Measurements from ENCODE around the gene CALML6. TPM values are rescaled to one million over a fixed set of nuclear protein-coding genes. Genes with fewer than 3 reads are reported as not detected.
"Not testable (repeated sequence)": the region's sequence is repeated elsewhere in the genome, so short reads cannot be mapped to it uniquely, and the experiment has no call there.

Gene CALML6
- total and polyA plus RNA-seq, 4 donors = 0.30 to 1.5 (median 0.89) TPM

- WGBS (ENCODE audit: insufficient coverage) = 60% methylated on average over 1 of the region's 10 CpGs
- Histone ChIP-seq H3K36me3 (ENCODE audit: control insufficient read depth, insufficient read depth, low read length) (no peaks in the 10 kb centered on the region), H3K4me1 (ENCODE audit: control insufficient read depth, insufficient read depth, low read length) (no peaks in the 10 kb centered on the region), H3K4me3 (ENCODE audit: low read depth, low read length) (no peak overlapping the region), H3K27me3 (ENCODE audit: control insufficient read depth, insufficient read depth, low read length) (no peaks in the 10 kb centered on the region), H3K27ac (ENCODE audit: low read depth, low read length) (no peak overlapping the region), H3K9me3 (ENCODE audit: control insufficient read depth, insufficient read depth, low read length) (no peaks in the 10 kb centered on the region)
- DNase-seq (ENCODE audit: low read depth in 4 of 6, low spot score in 6 of 6) = no peak
Observed at GRCh38 chr1:1929102-1929638, 14.1 kb downstream of the CALML6 start.

GRCh38 chr1:1929639-1930545, 14.8 kb downstream of the CALML6 start:
- H3K27ac ChIP-seq (ENCODE audit: low read depth, low read length) = no peak overlapping the region
- no peaks in the 10 kb centered on the region for H3K36me3 ChIP-seq (ENCODE audit: control insufficient read depth, insufficient read depth, low read length)
- no peak for DNase-seq (ENCODE audit: low read depth in 4 of 6, low spot score in 6 of 6)
- no peaks in the 10 kb centered on the region for H3K4me1 ChIP-seq (ENCODE audit: control insufficient read depth, insufficient read depth, low read length)
- H3K27me3 ChIP-seq (ENCODE audit: control insufficient read depth, insufficient read depth, low read length) = no peaks in the 10 kb centered on the region
- WGBS (ENCODE audit: insufficient coverage) = 88% methylated on average over 33 of the region's 38 CpGs
- H3K4me3 ChIP-seq (ENCODE audit: low read depth, low read length) = no peak overlapping the region
- H3K9me3 ChIP-seq (ENCODE audit: control insufficient read depth, insufficient read depth, low read length) = no peaks in the 10 kb centered on the region

- not testable (repeated sequence) for H3K4me1 ChIP-seq (ENCODE audit: control insufficient read depth, insufficient read depth, low read length); H3K9me3 ChIP-seq (ENCODE audit: control insufficient read depth, insufficient read depth, low read length); DNase-seq (ENCODE audit: low read depth in 4 of 6, low spot score in 6 of 6); H3K36me3 ChIP-seq (ENCODE audit: control insufficient read depth, insufficient read depth, low read length); H3K27ac ChIP-seq (ENCODE audit: low read depth, low read length); H3K4me3 ChIP-seq (ENCODE audit: low read depth, low read length); H3K27me3 ChIP-seq (ENCODE audit: control insufficient read depth, insufficient read depth, low read length)
- WGBS (ENCODE audit: insufficient coverage) = 96% methylated on average over 19 of the region's 21 CpGs
Observed at GRCh38 chr1:1934848-1935247, 19.8 kb downstream of the CALML6 start.

- H3K4me1 ChIP-seq (ENCODE audit: control insufficient read depth, insufficient read depth, low read length) = no peaks in the 10 kb centered on the region
- H3K27me3 ChIP-seq (ENCODE audit: control insufficient read depth, insufficient read depth, low read length) = peaks cover 2% of the 10 kb centered on the region
- H3K9me3 ChIP-seq (ENCODE audit: control insufficient read depth, insufficient read depth, low read length) = no peaks in the 10 kb centered on the region
- 83% methylated on average over 15 of the region's 15 CpGs for WGBS (ENCODE audit: insufficient coverage)
- DNase-seq (ENCODE audit: low read depth in 4 of 6, low spot score in 6 of 6) = no peak
- H3K4me3 ChIP-seq (ENCODE audit: low read depth, low read length) = no peak overlapping the region
- H3K27ac ChIP-seq (ENCODE audit: low read depth, low read length) = no peak overlapping the region
- peaks cover 2% of the 10 kb centered on the region for H3K36me3 ChIP-seq (ENCODE audit: control insufficient read depth, insufficient read depth, low read length)
Observed at GRCh38 chr1:1937061-1937460, 22.0 kb downstream of the CALML6 start.

GRCh38 chr1:1937549-1938275, 22.7 kb downstream of the CALML6 start:
- Histone ChIP-seq H3K9me3 (ENCODE audit: control insufficient read depth, insufficient read depth, low read length) (no peaks in the 10 kb centered on the region), H3K27ac (ENCODE audit: low read depth, low read length) (no peak overlapping the region), H3K4me3 (ENCODE audit: low read depth, low read length) (no peak overlapping the region), H3K36me3 (ENCODE audit: control insufficient read depth, insufficient read depth, low read length) (peaks cover 5% of the 10 kb centered on the region), H3K27me3 (ENCODE audit: control insufficient read depth, insufficient read depth, low read length) (peaks cover 2% of the 10 kb centered on the region), H3K4me1 (ENCODE audit: control insufficient read depth, insufficient read depth, low read length) (no peaks in the 10 kb centered on the region)
- 76% methylated on average over 15 of the region's 16 CpGs for WGBS (ENCODE audit: insufficient coverage)
- no peak for DNase-seq (ENCODE audit: low read depth in 4 of 6, low spot score in 6 of 6)

- Histone ChIP-seq H3K36me3 (ENCODE audit: control insufficient read depth, insufficient read depth, low read length) (peaks cover 5% of the 10 kb centered on the region), H3K27ac (ENCODE audit: low read depth, low read length) (no peak overlapping the region), H3K9me3 (ENCODE audit: control insufficient read depth, insufficient read depth, low read length) (no peaks in the 10 kb centered on the region), H3K4me1 (ENCODE audit: control insufficient read depth, insufficient read depth, low read length) (no peaks in the 10 kb centered on the region), H3K27me3 (ENCODE audit: control insufficient read depth, insufficient read depth, low read length) (peaks cover 2% of the 10 kb centered on the region), H3K4me3 (ENCODE audit: low read depth, low read length) (no peak overlapping the region)
- 79% methylated on average over 6 of the region's 6 CpGs for WGBS (ENCODE audit: insufficient coverage)
- DNase-seq (ENCODE audit: low read depth in 4 of 6, low spot score in 6 of 6) = no peak
Observed at GRCh38 chr1:1938276-1938573, 23.2 kb downstream of the CALML6 start.

- no peaks in the 10 kb centered on the region for H3K9me3 ChIP-seq (ENCODE audit: control insufficient read depth, insufficient read depth, low read length)
- no peak for DNase-seq (ENCODE audit: low read depth in 4 of 6, low spot score in 6 of 6)
- no peak overlapping the region for H3K27ac ChIP-seq (ENCODE audit: low read depth, low read length)
- H3K36me3 ChIP-seq (ENCODE audit: control insufficient read depth, insufficient read depth, low read length) = peaks cover 5% of the 10 kb centered on the region
- H3K27me3 ChIP-seq (ENCODE audit: control insufficient read depth, insufficient read depth, low read length) = peaks cover 2% of the 10 kb centered on the region
- H3K4me3 ChIP-seq (ENCODE audit: low read depth, low read length) = no peak overlapping the region
- WGBS (ENCODE audit: insufficient coverage) = 84% methylated on average over 24 of the region's 24 CpGs
- peaks cover under 1% of the 10 kb centered on the region for H3K4me1 ChIP-seq (ENCODE audit: control insufficient read depth, insufficient read depth, low read length)
Observed at GRCh38 chr1:1938613-1939295, 23.7 kb downstream of the CALML6 start.

GRCh38 chr1:1939296-1940122, 24.4 kb downstream of the CALML6 start:
- peaks cover 6% of the 10 kb centered on the region for H3K4me1 ChIP-seq (ENCODE audit: control insufficient read depth, insufficient read depth, low read length)
- H3K27ac ChIP-seq (ENCODE audit: low read depth, low read length) = no peak overlapping the region
- H3K36me3 ChIP-seq (ENCODE audit: control insufficient read depth, insufficient read depth, low read length) = peaks cover 5% of the 10 kb centered on the region
- WGBS (ENCODE audit: insufficient coverage) = 89% methylated on average over 24 of the region's 28 CpGs
- H3K9me3 ChIP-seq (ENCODE audit: control insufficient read depth, insufficient read depth, low read length) = no peaks in the 10 kb centered on the region
- H3K27me3 ChIP-seq (ENCODE audit: control insufficient read depth, insufficient read depth, low read length) = peaks cover 2% of the 10 kb centered on the region
- no peak overlapping the region for H3K4me3 ChIP-seq (ENCODE audit: low read depth, low read length)
- no peak for DNase-seq (ENCODE audit: low read depth in 4 of 6, low spot score in 6 of 6)

GRCh38 chr1:1940123-1940425, 25.0 kb downstream of the CALML6 start:
- H3K4me1 ChIP-seq (ENCODE audit: control insufficient read depth, insufficient read depth, low read length) = peaks cover 6% of the 10 kb centered on the region
- no peaks in the 10 kb centered on the region for H3K9me3 ChIP-seq (ENCODE audit: control insufficient read depth, insufficient read depth, low read length)
- H3K27me3 ChIP-seq (ENCODE audit: control insufficient read depth, insufficient read depth, low read length) = peaks cover 2% of the 10 kb centered on the region
- H3K4me3 ChIP-seq (ENCODE audit: low read depth, low read length) = no peak overlapping the region
- DNase-seq (ENCODE audit: low read depth in 4 of 6, low spot score in 6 of 6) = no peak
- H3K36me3 ChIP-seq (ENCODE audit: control insufficient read depth, insufficient read depth, low read length) = peaks cover 5% of the 10 kb centered on the region
- 86% methylated on average over 12 of the region's 12 CpGs for WGBS (ENCODE audit: insufficient coverage)
- no peak overlapping the region for H3K27ac ChIP-seq (ENCODE audit: low read depth, low read length)
